ENCODE measurements around the gene ASRGL1.

Gene ASRGL1

GRCh38 chr11:62428871-62429560 is 91.8 kb downstream of the ASRGL1 start:
- no peaks in the 10 kb centered on the region for H3K79me2 ChIP-seq (ENCODE audit: insufficient read depth, low read length)
- no peaks in the 10 kb centered on the region for H3K36me3 ChIP-seq (ENCODE audit: insufficient read depth, low read length)
- peaks cover 26% of the 10 kb centered on the region for H3K4me1 ChIP-seq (ENCODE audit: insufficient read depth, low read length, poor library complexity, severe bottlenecking)
- TF ChIP-seq EZH2phosphoT487 (IDR thresholded peaks at IDR 0.05; ENCODE audit: borderline replicate concordance) (no peak), CTCF (conservative IDR thresholded peaks at IDR 0.05; ENCODE audit: low read length) (no peak)
- H3K9me2 ChIP-seq (replicated peaks; ENCODE audit: low read depth, low read length): no peaks in the 10 kb centered on the region
- no peaks in the 10 kb centered on the region for H4K20me1 ChIP-seq (ENCODE audit: insufficient read depth, low read length, poor library complexity, severe bottlenecking)
- no peaks in the 10 kb centered on the region for H3K9me3 ChIP-seq (ENCODE audit: insufficient read depth, low read depth, low read length)
- H2AFZ ChIP-seq (ENCODE audit: low read length): peak overlapping the region; percentile 52
- H3F3A ChIP-seq (ENCODE audit: low read depth): no peaks in the 10 kb centered on the region
- H3K27me3 ChIP-seq (ENCODE audit: insufficient read depth, low read length, poor library complexity, severe bottlenecking): no peaks in the 10 kb centered on the region
- no peak overlapping the region for H3K9ac ChIP-seq (ENCODE audit: low read depth, low read length, poor library complexity, severe bottlenecking)
- no peak overlapping the region for H3K4me3 ChIP-seq (ENCODE audit: low read length, poor library complexity, severe bottlenecking)
- no peak overlapping the region for H3K4me2 ChIP-seq (ENCODE audit: low read depth, low read length, poor library complexity, severe bottlenecking)

GRCh38 chr11:62430425-62430824 is 93.2 kb downstream of the ASRGL1 start:
- H3K4me3 ChIP-seq (ENCODE audit: low read length, poor library complexity, severe bottlenecking): no peak overlapping the region
- no peaks in the 10 kb centered on the region for H3K9me2 ChIP-seq (replicated peaks; ENCODE audit: low read depth, low read length)
- TF ChIP-seq EZH2phosphoT487 (IDR thresholded peaks at IDR 0.05; ENCODE audit: borderline replicate concordance) (no peak), CTCF (conservative IDR thresholded peaks at IDR 0.05; ENCODE audit: low read length) (no peak)
- no peaks in the 10 kb centered on the region for H3F3A ChIP-seq (ENCODE audit: low read depth)
- H2AFZ ChIP-seq (ENCODE audit: low read length): no peak overlapping the region
- H3K79me2 ChIP-seq (ENCODE audit: insufficient read depth, low read length): no peaks in the 10 kb centered on the region
- H4K20me1 ChIP-seq (ENCODE audit: insufficient read depth, low read length, poor library complexity, severe bottlenecking): no peaks in the 10 kb centered on the region
- no peaks in the 10 kb centered on the region for H3K9me3 ChIP-seq (ENCODE audit: insufficient read depth, low read depth, low read length)
- no peak overlapping the region for H3K9ac ChIP-seq (ENCODE audit: low read depth, low read length, poor library complexity, severe bottlenecking)
- H3K4me2 ChIP-seq (ENCODE audit: low read depth, low read length, poor library complexity, severe bottlenecking): no peak overlapping the region
- H3K4me1 ChIP-seq (ENCODE audit: insufficient read depth, low read length, poor library complexity, severe bottlenecking): peaks cover 26% of the 10 kb centered on the region
- no peaks in the 10 kb centered on the region for H3K27me3 ChIP-seq (ENCODE audit: insufficient read depth, low read length, poor library complexity, severe bottlenecking)
- no peaks in the 10 kb centered on the region for H3K36me3 ChIP-seq (ENCODE audit: insufficient read depth, low read length)

DNA sequence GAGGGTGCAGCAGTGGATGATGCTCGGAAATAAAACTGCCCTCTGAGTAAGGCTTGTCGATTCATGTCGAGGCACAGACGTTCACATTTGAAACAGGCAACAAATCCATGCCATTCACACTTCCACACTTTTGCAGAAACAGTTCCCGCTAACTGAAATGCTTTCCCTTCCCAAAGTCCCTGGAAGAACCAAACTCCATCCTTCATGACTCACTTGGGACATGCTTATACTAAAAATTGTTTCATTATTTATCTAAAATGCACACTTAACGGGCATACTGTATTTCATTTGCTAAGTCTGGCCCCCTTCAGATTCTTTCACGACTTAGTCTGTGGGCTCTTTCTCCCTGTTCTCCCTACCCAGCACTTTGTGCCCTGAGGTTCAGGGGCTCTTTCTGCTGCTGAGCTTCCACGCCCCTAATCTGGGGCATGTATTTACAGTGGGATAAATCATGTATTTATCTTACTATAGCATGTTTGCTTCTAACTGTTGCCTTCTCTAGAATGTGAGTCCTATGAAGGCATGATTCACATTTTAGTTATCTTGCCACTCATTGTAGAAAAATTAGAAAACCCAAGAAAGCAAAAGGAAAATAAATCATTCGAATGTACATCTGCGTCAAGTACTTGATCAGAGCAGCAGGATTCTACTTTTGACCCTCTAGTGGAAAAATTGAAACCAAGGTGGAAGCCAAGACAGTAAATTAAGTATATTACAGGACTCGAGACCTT is 94.1 kb downstream of the ASRGL1 start:
- H4K20me1 ChIP-seq (ENCODE audit: insufficient read depth, low read length, poor library complexity, severe bottlenecking): no peaks in the 10 kb centered on the region
- H3K9me2 ChIP-seq (replicated peaks; ENCODE audit: low read depth, low read length): no peaks in the 10 kb centered on the region
- TF ChIP-seq CTCF (conservative IDR thresholded peaks at IDR 0.05; ENCODE audit: low read length): no peak
- TF ChIP-seq EZH2phosphoT487 (IDR thresholded peaks at IDR 0.05; ENCODE audit: borderline replicate concordance): no peak
- H3K36me3 ChIP-seq (ENCODE audit: insufficient read depth, low read length): no peaks in the 10 kb centered on the region
- no peaks in the 10 kb centered on the region for H3K79me2 ChIP-seq (ENCODE audit: insufficient read depth, low read length)
- no peaks in the 10 kb centered on the region for H3K9me3 ChIP-seq (ENCODE audit: insufficient read depth, low read depth, low read length)
- H3K4me2 ChIP-seq (ENCODE audit: low read depth, low read length, poor library complexity, severe bottlenecking): no peak overlapping the region
- peaks cover 23% of the 10 kb centered on the region for H3K4me1 ChIP-seq (ENCODE audit: insufficient read depth, low read length, poor library complexity, severe bottlenecking)
- H3F3A ChIP-seq (ENCODE audit: low read depth): no peaks in the 10 kb centered on the region
- no peak overlapping the region for H3K9ac ChIP-seq (ENCODE audit: low read depth, low read length, poor library complexity, severe bottlenecking)
- no peak overlapping the region for H3K4me3 ChIP-seq (ENCODE audit: low read length, poor library complexity, severe bottlenecking)
- H2AFZ ChIP-seq (ENCODE audit: low read length): peak overlapping the region; percentile 29; the same call in 1 of the 2 replicates
- H3K27me3 ChIP-seq (ENCODE audit: insufficient read depth, low read length, poor library complexity, severe bottlenecking): no peaks in the 10 kb centered on the region
